OCI-LY1 (cell line): ENCODE data around the gene HDLBP.

ENCODE experiments used
- CTCF ChIP-seq: fragments of 200-600 bp; sonication (generic), shearing (Covaris generic); IDR thresholded peaks from 2 replicates; pipeline ENCODE4 v1.5.1; 2017; ENCODE audit warnings: mild to moderate bottlenecking, antibody characterized with exemption, low read length, moderate library complexity, mixed read lengths
- EZH2 ChIP-seq: fragments of 200-600 bp; sonication (generic), shearing (Covaris generic); IDR thresholded peaks from 2 replicates; pipeline ENCODE4 v1.8.0; 2017; ENCODE audit warnings: borderline replicate concordance, mixed run types, mild to moderate bottlenecking, antibody characterized with exemption, low read length, moderate library complexity, mixed read lengths

GRCh38 chr2:241204490-241204889 lies 111.0 kb downstream of the HDLBP start:
- TF ChIP-seq CTCF (no peak), EZH2 (no peak)
